Testis (tissue), 2 donors: ENCODE data around the gene DENND1A.

Experiments
- CTCF ChIP-seq, 3 experiments: fragments of 450-650 bp in 2 of 3; fragments of 200-600 bp in 1 of 3; sonication (generic) in 1 of 3; IDR thresholded peaks; one replicate each; pipeline ENCODE4 v1.5.1; 2016 to 2019; ENCODE audit warnings: antibody characterized with exemption in 3 of 3, mild to moderate bottlenecking in 2 of 3, moderate library complexity in 1 of 3
- POLR2A ChIP-seq: fragments of 450-650 bp; IDR thresholded peaks from one replicate; pipeline ENCODE4 v1.6.1; 2017; ENCODE audit warnings: antibody characterized with exemption, mild to moderate bottlenecking, moderate library complexity

DNA sequence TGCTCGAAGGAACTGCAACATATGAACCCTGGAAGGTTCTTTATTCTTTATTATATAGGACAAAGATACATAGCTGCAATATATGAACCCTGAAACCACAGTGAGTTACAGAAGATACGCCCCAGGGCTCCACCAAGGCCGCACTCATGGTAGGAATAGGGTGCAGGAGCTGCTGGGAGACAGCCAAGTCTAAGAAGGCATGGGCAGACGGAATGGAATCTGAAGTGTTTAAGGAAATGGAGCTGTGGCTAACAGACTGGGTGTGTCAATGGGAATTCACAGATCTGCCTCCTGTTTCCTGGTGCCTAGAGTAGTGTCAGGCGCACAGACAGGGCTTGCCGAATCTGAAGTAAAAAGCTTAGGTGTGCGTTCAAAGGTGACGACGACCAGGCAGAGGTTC lies 286.4 kb downstream of the DENND1A start:
- no peak for TF ChIP-seq CTCF (IDR thresholded peaks at IDR 0.05)
- TF ChIP-seq POLR2A = no peak
